ENCODE results near the gene SAFB2.

Gene SAFB2

GRCh38 chr19:5587661-5588060 lies 34.9 kb downstream of the SAFB2 start:
- TF ChIP-seq TAF1 (IDR thresholded peaks at IDR 0.05; ENCODE audit: borderline replicate concordance, low read depth, low read length) (no peak), POLR2AphosphoS5 (IDR thresholded peaks at IDR 0.05; ENCODE audit: low read depth, low read length) (no peak), POLR2A (IDR thresholded peaks at IDR 0.05; ENCODE audit: low read depth, low read length) (no peak)
- DNase-seq (ENCODE audit: insufficient read length) (no peak), FAIRE-seq (no peak)

GRCh38 chr19:5587071-5587455 lies 35.5 kb downstream of the SAFB2 start:
- TF ChIP-seq POLR2A (IDR thresholded peaks at IDR 0.05; ENCODE audit: low read depth, low read length) (no peak), POLR2AphosphoS5 (IDR thresholded peaks at IDR 0.05; ENCODE audit: low read depth, low read length) (no peak), TAF1 (IDR thresholded peaks at IDR 0.05; ENCODE audit: borderline replicate concordance, low read depth, low read length) (no peak)
- no peak for DNase-seq (ENCODE audit: insufficient read length)
- FAIRE-seq, result no peak

GRCh38 chr19:5586300-5587070 lies 36.1 kb downstream of the SAFB2 start:
- DNase-seq (ENCODE audit: insufficient read length), result no peak
- TF ChIP-seq POLR2A (IDR thresholded peaks at IDR 0.05; ENCODE audit: low read depth, low read length) (no peak; the same call in 1 of the 2 replicates), POLR2AphosphoS5 (IDR thresholded peaks at IDR 0.05; ENCODE audit: low read depth, low read length) (0 out of 2 replicates have a peak, but pooled peaks have one; percentile 58)
- no peak for FAIRE-seq

GRCh38 chr19:5585461-5586299 lies 36.9 kb downstream of the SAFB2 start:
- FAIRE-seq, result no peak
- no peak for DNase-seq (ENCODE audit: insufficient read length)
- peak; percentile 13; the same call in 1 of the 2 replicates for TF ChIP-seq POLR2A (IDR thresholded peaks at IDR 0.05; ENCODE audit: low read depth, low read length)
- no peak for TF ChIP-seq TAF1 (IDR thresholded peaks at IDR 0.05; ENCODE audit: borderline replicate concordance, low read depth, low read length)

- FAIRE-seq (no peak), DNase-seq (ENCODE audit: insufficient read length) (no peak)
- TF ChIP-seq POLR2A (IDR thresholded peaks at IDR 0.05; ENCODE audit: low read depth, low read length) (no peak), TAF1 (IDR thresholded peaks at IDR 0.05; ENCODE audit: borderline replicate concordance, low read depth, low read length) (no peak), POLR2AphosphoS5 (IDR thresholded peaks at IDR 0.05; ENCODE audit: low read depth, low read length) (no peak)
Observed at GRCh38 chr19:5580161-5580571, 42.4 kb downstream of the SAFB2 start.

GRCh38 chr19:5579697-5580096 lies 42.9 kb downstream of the SAFB2 start:
- no peak for FAIRE-seq
- no peak for DNase-seq (ENCODE audit: insufficient read length)
- TF ChIP-seq POLR2A (IDR thresholded peaks at IDR 0.05; ENCODE audit: low read depth, low read length) (no peak), TAF1 (IDR thresholded peaks at IDR 0.05; ENCODE audit: borderline replicate concordance, low read depth, low read length) (no peak), POLR2AphosphoS5 (IDR thresholded peaks at IDR 0.05; ENCODE audit: low read depth, low read length) (no peak)

- TF ChIP-seq TAF1 (IDR thresholded peaks at IDR 0.05; ENCODE audit: borderline replicate concordance, low read depth, low read length) (no peak), POLR2AphosphoS5 (IDR thresholded peaks at IDR 0.05; ENCODE audit: low read depth, low read length) (no peak), POLR2A (IDR thresholded peaks at IDR 0.05; ENCODE audit: low read depth, low read length) (no peak)
- no peak for FAIRE-seq
Observed at GRCh38 chr19:5579286-5579685, 43.3 kb downstream of the SAFB2 start.

GRCh38 chr19:5578097-5578846 lies 44.3 kb downstream of the SAFB2 start:
- TF ChIP-seq POLR2AphosphoS5 (IDR thresholded peaks at IDR 0.05; ENCODE audit: low read depth, low read length) (no peak), POLR2A (IDR thresholded peaks at IDR 0.05; ENCODE audit: low read depth, low read length) (no peak), TAF1 (IDR thresholded peaks at IDR 0.05; ENCODE audit: borderline replicate concordance, low read depth, low read length) (no peak)
- FAIRE-seq, result peak; percentile 5
- DNase-seq (ENCODE audit: insufficient read length), result peak; percentile 84

More at GRCh38 chr19:5579286-5579685, 43.3 kb downstream of the SAFB2 start:
- DNase-seq (ENCODE audit: insufficient read length), result no peak

- TF ChIP-seq POLR2A (IDR thresholded peaks at IDR 0.05; ENCODE audit: low read depth, low read length) (no peak), POLR2AphosphoS5 (IDR thresholded peaks at IDR 0.05; ENCODE audit: low read depth, low read length) (no peak), TAF1 (IDR thresholded peaks at IDR 0.05; ENCODE audit: borderline replicate concordance, low read depth, low read length) (no peak)
- DNase-seq (ENCODE audit: insufficient read length), result no peak
- no peak for FAIRE-seq
Observed at GRCh38 chr19:5575590-5575989, 47.0 kb downstream of the SAFB2 start.

GRCh38 chr19:5572556-5573286 lies 49.9 kb downstream of the SAFB2 start:
- DNase-seq (ENCODE audit: insufficient read length) (no peak), FAIRE-seq (no peak)
- TF ChIP-seq TAF1 (IDR thresholded peaks at IDR 0.05; ENCODE audit: borderline replicate concordance, low read depth, low read length) (no peak), POLR2A (IDR thresholded peaks at IDR 0.05; ENCODE audit: low read depth, low read length) (no peak), POLR2AphosphoS5 (IDR thresholded peaks at IDR 0.05; ENCODE audit: low read depth, low read length) (no peak)

All from GM12892 (cell line).